Islet precursor cell (in vitro differentiated cells): ENCODE results near the gene ICA1L.

Source experiments
- DNase-seq: peaks from one replicate; pipeline ENCODE4 v3.0.0-alpha.2; 2018

Gene ICA1L

DNA sequence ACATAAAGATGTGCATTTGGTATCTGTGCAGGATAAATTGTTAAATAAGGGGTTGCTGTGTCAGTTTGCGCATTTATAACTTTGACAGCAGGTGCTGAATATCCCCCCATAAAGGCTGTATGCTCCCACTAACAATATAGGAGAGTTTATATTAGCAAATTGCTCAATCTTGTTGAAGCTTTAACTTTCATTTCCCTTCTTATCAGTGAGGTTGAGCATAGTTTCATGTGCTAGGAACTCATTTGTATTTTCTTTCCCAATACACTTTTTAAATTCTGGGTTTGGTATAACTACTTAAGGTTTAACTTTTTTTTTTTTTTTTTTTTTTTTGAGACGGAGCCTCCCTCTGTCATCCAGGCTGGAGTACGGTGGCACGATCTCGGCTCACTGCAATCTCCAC, 147.8 kb downstream of the ICA1L start:
- no peak for DNase-seq
